GM18502 (cell line): ENCODE measurements around the gene ADAMTSL1.

ENCODE experiments used
- ATAC-seq: cut with Tn5 transposase; IDR thresholded peaks from one replicate; pipeline ENCODE4 v1.9.1; 2021; ENCODE audit warnings: mild to moderate bottlenecking; ENCODE audit not compliant: unreplicated experiment, poor library complexity

Gene ADAMTSL1

GRCh38 chr9:18638371-18639249 lies 164.7 kb downstream of the ADAMTSL1 start:
- ATAC-seq = no peak

- no peak for ATAC-seq
Measured at GRCh38 chr9:18639911-18640310, 166.0 kb downstream of the ADAMTSL1 start.

- ATAC-seq = no peak
Measured at GRCh38 chr9:18658804-18659705, 185.1 kb downstream of the ADAMTSL1 start.

- no peak for ATAC-seq
Measured at GRCh38 chr9:18660001-18660400, 186.0 kb downstream of the ADAMTSL1 start.

GRCh38 chr9:18662320-18662719 lies 188.4 kb downstream of the ADAMTSL1 start:
- no peak for ATAC-seq

DNA sequence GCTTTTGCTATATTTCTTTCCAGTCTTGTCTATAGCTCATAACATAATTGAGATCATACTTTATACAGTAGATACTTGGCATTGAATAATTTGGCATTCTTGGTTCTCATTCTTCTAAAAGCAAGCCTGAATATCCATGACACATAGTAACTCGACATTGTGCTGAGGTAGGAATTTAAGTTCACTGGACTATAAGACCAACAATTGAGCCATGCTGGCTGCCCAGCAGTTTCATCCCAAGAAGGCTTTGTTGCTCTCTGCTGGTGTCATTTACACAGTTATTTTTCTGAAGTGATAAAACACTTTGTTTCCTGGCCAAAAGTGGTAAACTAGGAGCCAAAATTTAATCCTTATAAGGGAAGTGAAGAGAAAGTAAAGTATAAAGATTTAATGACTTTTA lies 192.0 kb downstream of the ADAMTSL1 start:
- ATAC-seq = no peak

GRCh38 chr9:18666348-18666747 lies 192.4 kb downstream of the ADAMTSL1 start:
- ATAC-seq = no peak

GRCh38 chr9:18666986-18667772 lies 193.2 kb downstream of the ADAMTSL1 start:
- ATAC-seq = no peak

DNA sequence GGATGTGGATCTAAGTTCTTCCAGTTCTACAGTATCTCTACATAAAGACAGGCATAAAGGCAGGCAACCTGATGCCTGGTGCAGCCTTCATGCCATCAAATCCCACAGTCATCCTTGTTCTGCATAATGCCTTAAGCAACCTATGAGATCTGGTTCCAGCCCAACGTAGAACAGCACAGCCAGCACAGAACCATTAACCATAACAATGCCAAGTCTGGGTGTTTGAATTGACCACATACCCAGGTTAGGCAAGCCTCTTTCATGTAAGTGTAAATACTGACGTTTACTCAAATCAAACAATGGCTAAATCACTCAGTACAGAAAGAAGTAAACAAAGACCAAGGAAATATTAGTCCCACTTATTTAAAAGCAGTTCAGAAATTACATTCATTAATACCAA lies 195.0 kb downstream of the ADAMTSL1 start:
- no peak for ATAC-seq

DNA sequence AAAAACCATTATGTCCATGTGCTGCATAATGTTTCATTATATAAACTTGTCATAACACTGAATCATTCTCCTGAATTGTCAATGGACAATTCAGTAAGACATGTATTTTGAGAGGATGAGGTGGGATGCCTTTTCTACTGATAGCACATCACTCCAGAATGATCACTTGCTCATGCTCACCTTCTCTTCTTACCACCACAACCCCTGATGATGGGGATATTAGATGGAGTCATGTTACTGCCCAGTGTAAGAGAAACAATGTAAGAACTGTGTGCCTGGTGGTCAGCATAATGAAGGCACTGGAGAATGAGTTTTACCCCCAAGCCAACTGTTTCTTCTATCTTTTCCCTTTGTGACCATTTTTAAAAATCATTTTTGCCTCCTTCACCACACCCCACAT lies 198.8 kb downstream of the ADAMTSL1 start:
- ATAC-seq = no peak

- no peak for ATAC-seq
Measured at GRCh38 chr9:18673179-18673578, 199.2 kb downstream of the ADAMTSL1 start.

GRCh38 chr9:18675332-18675731 lies 201.4 kb downstream of the ADAMTSL1 start:
- no peak for ATAC-seq

GRCh38 chr9:18675973-18676372 lies 202.0 kb downstream of the ADAMTSL1 start:
- no peak for ATAC-seq

DNA sequence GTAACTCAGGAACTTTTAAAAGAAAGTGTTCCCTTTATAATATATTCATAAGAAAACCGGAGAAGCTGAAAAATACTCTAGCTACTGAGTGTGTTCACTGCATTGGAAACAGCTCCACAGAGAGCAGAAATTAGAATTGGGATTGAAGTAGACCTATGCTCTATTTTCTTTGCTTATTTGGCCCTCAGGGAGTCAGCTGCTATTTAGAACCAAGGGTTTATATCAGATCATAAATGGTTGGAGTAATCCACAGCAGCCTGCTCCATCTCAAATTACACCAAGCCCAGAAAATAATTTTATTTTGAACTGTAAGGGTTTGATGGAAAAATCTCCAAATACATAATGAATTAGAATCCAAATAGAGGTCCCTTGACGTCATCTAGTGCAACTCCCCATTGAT lies 202.6 kb downstream of the ADAMTSL1 start:
- ATAC-seq = no peak

GRCh38 chr9:18678821-18679590 lies 205.1 kb downstream of the ADAMTSL1 start:
- ATAC-seq = no peak

DNA sequence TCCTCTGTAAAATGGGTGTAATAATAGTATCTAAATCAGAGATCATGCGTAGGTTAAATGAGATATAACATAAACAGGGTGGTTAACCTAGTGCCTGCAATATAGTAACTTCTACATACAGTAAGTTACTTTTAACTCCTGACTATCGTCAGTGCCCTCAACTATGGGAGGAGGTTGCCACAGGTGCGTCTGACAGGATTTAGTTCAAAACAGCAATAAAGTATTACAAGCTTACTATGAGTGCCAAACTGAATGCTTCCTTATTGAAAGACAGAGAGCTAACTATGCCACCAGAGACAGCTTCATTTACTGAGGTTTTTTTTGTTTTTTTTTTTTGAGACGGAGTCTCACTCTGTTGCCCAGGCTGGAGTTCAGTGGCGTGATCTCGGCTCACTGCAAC lies 209.0 kb downstream of the ADAMTSL1 start:
- ATAC-seq = no peak

DNA sequence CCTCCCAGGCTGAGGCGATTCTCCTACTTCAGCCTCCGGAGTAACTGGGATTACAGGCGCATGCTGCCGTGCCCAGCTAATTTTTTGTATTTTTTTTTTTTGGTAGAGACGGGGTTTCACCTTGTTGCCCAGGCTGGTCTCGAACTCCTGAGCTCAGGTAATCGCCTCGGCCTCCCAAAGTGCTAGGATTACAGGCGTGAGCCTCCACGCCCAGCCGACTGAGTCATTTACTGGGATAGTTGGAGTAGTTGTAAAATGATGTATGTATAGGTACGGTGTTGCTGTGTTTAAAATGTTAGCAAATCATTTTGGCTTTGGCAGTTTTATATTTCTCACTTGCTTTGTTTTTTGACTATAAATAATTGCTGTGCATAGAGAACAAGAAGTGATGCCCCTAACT lies 209.4 kb downstream of the ADAMTSL1 start:
- no peak for ATAC-seq

DNA sequence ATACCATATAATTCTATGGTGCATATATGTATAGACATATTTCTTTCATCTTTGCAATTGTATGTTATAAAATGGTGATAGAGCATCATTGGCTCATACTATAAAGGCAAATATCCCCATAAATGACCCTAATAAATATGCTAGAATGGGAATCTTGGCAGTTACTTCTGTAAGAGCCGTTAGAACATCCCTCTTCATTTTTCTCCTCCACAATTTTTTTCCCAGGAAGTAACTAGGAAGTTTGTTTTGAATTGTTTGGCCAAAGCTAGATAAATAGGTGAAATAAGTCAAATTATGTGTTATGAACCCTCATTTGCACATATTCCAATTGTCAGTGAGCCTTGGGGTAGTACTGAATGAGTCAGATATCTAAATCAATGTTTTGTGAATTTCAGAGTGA lies 209.9 kb downstream of the ADAMTSL1 start:
- ATAC-seq = no peak

DNA sequence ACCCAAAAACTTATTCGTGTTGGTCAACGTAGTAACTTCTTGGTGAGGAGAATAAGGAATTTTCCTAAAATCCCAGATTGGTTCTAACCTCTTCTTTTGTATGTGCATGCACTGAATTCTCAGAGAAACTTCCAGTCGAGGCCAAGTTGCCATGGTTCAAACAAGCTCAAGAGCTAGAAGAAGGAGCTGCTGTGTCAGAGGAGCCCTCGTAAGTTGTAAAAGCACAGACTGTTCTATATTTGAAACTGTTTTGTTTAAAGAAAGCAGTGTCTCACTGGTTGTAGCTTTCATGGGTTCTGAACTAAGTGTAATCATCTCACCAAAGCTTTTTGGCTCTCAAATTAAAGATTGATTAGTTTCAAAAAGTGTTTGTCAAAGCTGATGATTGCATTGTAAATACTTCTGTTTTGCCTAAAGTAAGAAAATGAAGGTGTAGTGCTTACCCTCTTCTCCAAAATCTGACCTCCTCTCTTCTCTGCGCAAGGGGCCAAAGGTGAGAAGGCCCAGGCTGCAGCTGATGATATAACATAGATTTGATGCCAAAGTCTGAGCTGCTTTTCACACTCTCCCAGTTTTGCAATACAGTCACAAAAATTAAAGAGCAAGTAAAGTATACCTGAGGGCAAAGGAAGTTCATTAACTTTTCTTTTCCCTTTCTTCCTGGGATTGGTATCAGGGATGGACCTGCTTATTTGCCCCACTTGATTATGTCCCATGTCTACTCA lies 210.8 kb downstream of the ADAMTSL1 start:
- ATAC-seq = no peak
